Measurements from ENCODE around the gene ACTRT2.

Gene ACTRT2

DNA sequence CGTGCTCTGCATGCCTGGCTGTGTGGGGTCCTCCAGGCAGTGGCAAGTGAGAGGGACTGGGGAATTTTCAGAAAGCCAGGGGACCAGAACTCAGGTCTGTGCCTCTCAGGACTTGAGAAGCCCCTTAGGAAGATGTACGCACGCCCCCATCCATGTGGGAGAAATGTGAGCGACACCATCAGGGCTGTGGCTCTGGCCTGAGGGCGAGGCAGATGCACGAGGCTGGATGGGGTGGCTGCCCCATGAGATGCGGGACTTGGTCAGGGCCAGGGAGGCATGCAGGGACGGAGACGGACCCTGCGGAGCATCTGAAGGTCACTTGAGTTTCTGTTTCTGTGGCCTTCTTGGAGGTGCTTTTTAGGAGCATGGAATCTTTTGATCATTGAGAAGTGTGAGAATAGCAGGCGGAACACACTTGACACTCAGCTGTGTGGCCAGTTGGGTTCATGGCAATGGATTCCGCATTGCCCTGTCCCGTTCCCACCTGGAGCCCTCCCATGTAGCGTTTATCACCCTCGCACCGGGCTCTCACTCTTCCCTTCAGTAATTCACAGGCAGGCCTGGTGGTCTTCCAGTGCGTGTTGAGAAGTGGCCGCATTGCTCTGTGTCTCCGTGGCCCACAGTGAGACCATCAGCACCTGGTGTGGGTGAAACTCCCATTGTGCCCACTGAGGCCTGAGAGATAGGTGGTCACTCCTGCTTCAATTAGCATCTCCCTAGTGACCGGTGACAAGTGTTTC, 30.7 kb upstream of the ACTRT2 start:
- DNase-seq (ENCODE audit: low spot score) = no peak
- TF ChIP-seq, protein P1, sequence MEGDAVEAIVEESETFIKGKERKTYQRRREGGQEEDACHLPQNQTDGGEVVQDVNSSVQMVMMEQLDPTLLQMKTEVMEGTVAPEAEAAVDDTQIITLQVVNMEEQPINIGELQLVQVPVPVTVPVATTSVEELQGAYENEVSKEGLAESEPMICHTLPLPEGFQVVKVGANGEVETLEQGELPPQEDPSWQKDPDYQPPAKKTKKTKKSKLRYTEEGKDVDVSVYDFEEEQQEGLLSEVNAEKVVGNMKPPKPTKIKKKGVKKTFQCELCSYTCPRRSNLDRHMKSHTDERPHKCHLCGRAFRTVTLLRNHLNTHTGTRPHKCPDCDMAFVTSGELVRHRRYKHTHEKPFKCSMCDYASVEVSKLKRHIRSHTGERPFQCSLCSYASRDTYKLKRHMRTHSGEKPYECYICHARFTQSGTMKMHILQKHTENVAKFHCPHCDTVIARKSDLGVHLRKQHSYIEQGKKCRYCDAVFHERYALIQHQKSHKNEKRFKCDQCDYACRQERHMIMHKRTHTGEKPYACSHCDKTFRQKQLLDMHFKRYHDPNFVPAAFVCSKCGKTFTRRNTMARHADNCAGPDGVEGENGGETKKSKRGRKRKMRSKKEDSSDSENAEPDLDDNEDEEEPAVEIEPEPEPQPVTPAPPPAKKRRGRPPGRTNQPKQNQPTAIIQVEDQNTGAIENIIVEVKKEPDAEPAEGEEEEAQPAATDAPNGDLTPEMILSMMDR (IDR thresholded peaks at IDR 0.05; ENCODE audit: extremely low read depth, missing control alignments) = no peak

DNA sequence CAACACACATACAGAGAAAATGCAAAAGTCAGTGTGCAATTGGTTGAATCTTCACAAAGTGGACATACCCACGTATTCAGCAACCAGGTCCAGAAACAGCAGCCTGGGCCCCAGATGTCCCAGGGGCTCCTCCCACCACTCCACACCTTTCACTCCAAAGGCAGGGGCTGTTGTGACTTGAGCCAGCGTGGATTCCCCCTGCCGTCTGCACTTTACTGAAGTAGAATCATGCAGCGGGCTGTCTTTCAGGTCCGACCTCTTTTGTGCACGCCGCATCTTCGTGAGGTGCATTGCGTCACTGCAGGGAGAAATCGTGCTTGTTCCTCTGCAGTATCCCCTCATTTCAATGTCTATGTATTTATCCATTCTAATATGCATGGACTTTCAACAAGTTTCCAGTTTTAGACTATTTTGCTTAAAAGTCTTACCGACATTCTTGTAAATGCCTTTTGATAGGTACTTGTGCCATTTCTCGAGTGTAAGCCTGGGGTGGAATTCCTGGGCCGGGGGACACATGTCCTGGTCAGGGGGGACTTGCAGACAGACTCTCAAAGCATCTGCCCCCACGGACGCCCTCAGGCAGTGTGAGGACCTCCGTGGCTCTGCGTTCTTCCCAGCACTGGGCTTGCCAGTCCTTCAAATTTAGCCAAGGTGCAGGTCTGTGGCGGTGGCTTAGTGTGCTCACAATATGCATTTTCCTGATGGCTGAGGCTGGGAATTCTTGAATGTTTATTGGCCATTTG, 29.3 kb upstream of the ACTRT2 start:
- TF ChIP-seq, protein P1 (IDR thresholded peaks at IDR 0.05; ENCODE audit: extremely low read depth, missing control alignments) = no peak
- DNase-seq (ENCODE audit: low spot score) = no peak

DNA sequence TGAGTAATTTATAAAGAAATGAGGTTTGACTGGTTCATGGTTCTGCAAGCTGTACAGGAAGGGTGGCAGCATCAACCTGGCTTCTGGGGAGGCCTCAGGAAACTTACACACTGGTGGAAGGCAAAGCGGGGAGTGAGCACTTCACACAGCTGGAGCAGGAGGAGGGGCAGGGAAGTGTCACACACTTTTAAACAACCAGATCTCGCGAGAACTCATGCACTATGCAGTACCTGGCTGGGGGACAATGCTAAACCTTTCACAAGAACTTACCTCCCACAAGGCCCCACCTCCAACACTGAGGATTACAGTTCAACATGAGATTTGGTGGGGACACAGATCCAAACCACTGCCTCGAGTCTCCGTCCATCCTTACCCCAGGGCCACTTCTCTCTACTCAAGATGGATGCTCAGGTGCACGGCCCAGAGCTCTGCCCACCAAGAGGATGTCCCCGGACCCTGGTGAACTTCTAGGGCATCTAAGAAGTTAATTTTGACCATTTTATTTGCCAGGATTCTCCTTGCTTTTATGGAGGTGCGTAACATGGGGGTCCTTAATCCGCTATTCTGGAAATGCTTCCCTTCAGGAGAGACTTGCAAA, 22.7 kb upstream of the ACTRT2 start:
- DNase-seq (ENCODE audit: low spot score) = no peak
- TF ChIP-seq, protein P1 (IDR thresholded peaks at IDR 0.05; ENCODE audit: extremely low read depth, missing control alignments) = no peak

DNA sequence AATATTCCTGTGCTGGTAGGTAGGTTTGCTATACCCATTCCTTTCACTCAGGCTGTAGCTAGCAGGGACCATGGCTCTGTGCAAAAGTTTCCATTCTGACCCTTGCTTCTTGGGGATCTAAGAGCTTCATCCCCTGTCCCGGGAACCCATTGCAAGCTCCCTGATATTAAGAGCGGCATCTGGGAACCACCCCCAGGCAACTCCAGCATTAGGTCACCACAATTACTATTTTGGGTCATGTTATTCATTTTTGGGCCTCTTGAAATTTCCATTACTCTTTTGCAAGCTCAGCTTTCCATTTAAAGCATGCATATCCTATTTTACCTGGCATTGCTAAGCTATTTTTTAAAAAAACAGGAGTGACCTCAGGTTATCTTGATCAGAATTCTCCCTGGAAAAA, 22.1 kb upstream of the ACTRT2 start:
- TF ChIP-seq, protein P1 (IDR thresholded peaks at IDR 0.05; ENCODE audit: extremely low read depth, missing control alignments) = no peak
- no peak for DNase-seq (ENCODE audit: low spot score)

DNA sequence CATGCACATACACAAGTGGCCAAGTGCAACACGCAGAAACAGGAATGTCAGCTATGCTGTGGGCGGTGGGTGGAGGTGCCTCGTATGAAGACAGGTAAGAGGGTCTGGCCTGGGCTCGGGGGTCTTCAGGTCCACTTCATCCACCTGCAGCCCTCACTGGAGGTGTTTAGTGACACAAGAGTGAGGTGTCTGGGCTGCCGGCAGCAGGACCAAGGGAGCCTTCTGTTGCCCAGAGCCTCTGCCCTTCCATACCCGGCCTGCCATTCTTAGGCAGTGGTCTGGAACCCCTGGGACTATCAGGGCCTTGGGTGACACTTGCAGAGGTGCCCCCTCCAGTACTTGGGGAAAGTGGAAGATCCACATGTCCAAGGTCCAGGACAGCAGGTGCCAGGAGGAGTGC, 21.7 kb upstream of the ACTRT2 start:
- TF ChIP-seq, protein P1 (IDR thresholded peaks at IDR 0.05; ENCODE audit: extremely low read depth, missing control alignments) = no peak

DNA sequence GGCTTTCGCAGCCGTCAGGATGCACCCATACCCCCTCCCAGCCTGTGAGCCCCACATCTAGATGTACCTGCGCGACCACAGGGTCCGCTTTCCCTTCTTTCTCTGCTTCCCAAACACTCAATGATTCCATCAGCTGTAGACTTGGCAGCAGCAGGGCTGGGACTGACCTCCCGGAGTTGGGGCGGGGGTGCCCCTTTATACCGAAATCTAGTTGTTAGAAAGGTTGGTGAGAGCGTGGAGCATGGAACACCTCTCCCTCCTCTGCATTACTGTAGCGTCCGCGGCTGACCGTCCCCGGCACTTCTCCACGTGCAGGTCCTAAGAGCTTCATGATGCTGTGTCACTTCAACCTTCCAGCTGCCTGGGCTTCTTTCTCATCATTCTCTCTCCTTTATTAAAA, 21.1 kb upstream of the ACTRT2 start:
- DNase-seq (ENCODE audit: low spot score) = no peak
- TF ChIP-seq, protein P1 (IDR thresholded peaks at IDR 0.05; ENCODE audit: extremely low read depth, missing control alignments) = no peak

More for the DNA sequence above, 21.7 kb upstream of the ACTRT2 start:
- DNase-seq (ENCODE audit: low spot score) = no peak

Measured in GM20000 (cell line).